GM23338 (cell line): ENCODE measurements around the gene SF3B2. TPM values are rescaled to one million over a fixed set of nuclear protein-coding genes. Genes with fewer than 3 reads are reported as not detected.

Source experiments
- ATAC-seq: fragments of 200-7000 bp; cut with Tn5 transposase; 3 replicates; pipeline ENCODE4 v1.9.1; 2020
- DNase-seq: peaks from one replicate; pipeline ENCODE4 v3.0.0-alpha.2; 2015; ENCODE audit warnings: low spot score
- H2AFZ ChIP-seq: fragments of 200-600 bp; sonication (generic); 2 replicates; pipeline ENCODE4 v1.8.0; 2016; ENCODE audit warnings: antibody characterized with exemption, mild to moderate bottlenecking, moderate library complexity
- H3F3A ChIP-seq: fragments of 200-600 bp; sonication (generic); replicated peaks from 2 replicates; pipeline ENCODE4 v1.8.0; 2017; ENCODE audit warnings: antibody characterized with exemption, mixed run types, low read depth
- H3K27ac ChIP-seq: fragments of 200-600 bp; sonication (generic); 2 replicates; pipeline ENCODE4 v1.6.1; 2016; ENCODE audit warnings: low read depth
- H3K27me3 ChIP-seq: fragments of 200-600 bp; sonication (generic); 2 replicates; pipeline ENCODE4 v1.8.0; 2016; ENCODE audit warnings: mild to moderate bottlenecking, mixed run types, moderate library complexity; ENCODE audit not compliant: insufficient read depth
- H3K36me3 ChIP-seq: fragments of 200-600 bp; sonication (generic); 2 replicates; pipeline ENCODE4 v1.8.0; 2016; ENCODE audit warnings: mild to moderate bottlenecking; ENCODE audit not compliant: insufficient read depth
- H3K4me1 ChIP-seq: fragments of 200-600 bp; sonication (generic); 2 replicates; pipeline ENCODE4 v1.8.0; 2016; ENCODE audit warnings: mild to moderate bottlenecking, moderate library complexity; ENCODE audit not compliant: insufficient read depth
- H3K4me2 ChIP-seq: fragments of 200-600 bp; sonication (generic); 2 replicates; pipeline ENCODE4 v1.7.1; 2017; ENCODE audit warnings: mixed run types
- H3K4me3 ChIP-seq: fragments of 200-600 bp; sonication (generic); 2 replicates; pipeline ENCODE4 v1.6.1; 2016; ENCODE audit warnings: mixed run types
- H3K79me2 ChIP-seq: fragments of 200-600 bp; sonication (generic); replicated peaks from 2 replicates; pipeline ENCODE4 v1.8.0; 2017; ENCODE audit warnings: mild to moderate bottlenecking; ENCODE audit not compliant: insufficient read depth
- H3K9me2 ChIP-seq: fragments of 200-600 bp; sonication (generic); 2 replicates; pipeline ENCODE4 v1.8.0; 2017; ENCODE audit not compliant: insufficient read depth
- H4K20me1 ChIP-seq: fragments of 200-600 bp; sonication (generic); replicated peaks from 2 replicates; pipeline ENCODE4 v1.8.0; 2017; ENCODE audit warnings: mild to moderate bottlenecking; ENCODE audit not compliant: insufficient read depth
- H3K27ac Mint-ChIP-seq: 2 replicates; pipeline ENCODE4 v1.8.0; 2020; ENCODE audit warnings: inconsistent platforms, mild to moderate bottlenecking, moderate library complexity, mixed read lengths
- H3K27me3 Mint-ChIP-seq: 3 replicates; pipeline ENCODE4 v1.8.0; 2022; ENCODE audit warnings: low read depth, mild to moderate bottlenecking, moderate library complexity, mixed read lengths, inconsistent platforms; ENCODE audit not compliant: insufficient read depth, poor library complexity
- H3K36me3 Mint-ChIP-seq: 3 replicates; pipeline ENCODE4 v1.8.0; 2021; ENCODE audit warnings: low read depth, mild to moderate bottlenecking, inconsistent platforms, moderate library complexity, mixed read lengths
- H3K4me1 Mint-ChIP-seq: 3 replicates; pipeline ENCODE4 v1.8.0; 2020; ENCODE audit warnings: mild to moderate bottlenecking, inconsistent platforms, mixed read lengths
- H3K4me3 Mint-ChIP-seq: 3 replicates; pipeline ENCODE4 v1.8.0; 2021; ENCODE audit warnings: moderate library complexity, mild to moderate bottlenecking, inconsistent platforms, mixed read lengths
- H3K9me3 Mint-ChIP-seq: 3 replicates; pipeline ENCODE4 v1.8.0; 2020; ENCODE audit warnings: moderate library complexity, mild to moderate bottlenecking, inconsistent platforms, mixed read lengths
- EZH2 ChIP-seq: fragments of 200-600 bp; sonication (generic); IDR thresholded peaks from one replicate; pipeline ENCODE4 v1.8.0; 2017; ENCODE audit warnings: antibody characterized with exemption, mild to moderate bottlenecking, low read depth; ENCODE audit not compliant: unreplicated experiment
- NANOG ChIP-seq: IDR thresholded peaks from 2 replicates; pipeline ENCODE4 v1.6.1; 2016; ENCODE audit warnings: antibody characterized with exemption, borderline replicate concordance
- REST ChIP-seq: IDR thresholded peaks from one replicate; pipeline ENCODE4 v1.6.1; 2018; ENCODE audit warnings: antibody characterized with exemption; ENCODE audit not compliant: unreplicated experiment
- STAT1 ChIP-seq: IDR thresholded peaks from one replicate; pipeline ENCODE4 v1.6.1; 2016; ENCODE audit warnings: antibody characterized with exemption; ENCODE audit not compliant: unreplicated experiment
- ZNF331 ChIP-seq: fragments of 250-450 bp; sonication (Bioruptor Pico); IDR thresholded peaks from 2 replicates; pipeline ENCODE4 v1.5.0; 2020; ENCODE audit warnings: low read depth, mild to moderate bottlenecking, moderate library complexity
- polyA plus RNA-seq: library from polyadenylated mRNA; unstranded; fragments of >200 nt; fragmentation: Nextera tagmentation; extraction: Ambion mirVana; gene quantifications from 2 replicates; pipeline ENCODE4 v1.2.1, GENCODE V29; 2016
- total RNA-seq: library from RNA; depleted of rRNA; stranded (reverse); fragments of >200 nt; shearing (Covaris generic); gene quantifications from 2 replicates; pipeline ENCODE4 v1.2.3, GENCODE V29; 2014
- TF ChIP-seq, protein P1 (sequence below): fragments of 250-450 bp; sonication (Bioruptor Pico); IDR thresholded peaks from 2 replicates; pipeline ENCODE4 v1.5.0; 2020; ENCODE audit warnings: mild to moderate bottlenecking, moderate library complexity

Gene SF3B2
- total and polyA plus RNA-seq, 2 experiments from 2014 or later, result 173 to 180 TPM

- ATAC-seq, result no peak; the same call in 2 of the 3 replicates
- Histone ChIP-seq H3F3A (0 out of 2 replicates have a peak, but pooled peaks cover 6% of the 10 kb centered on the region), H3K4me3 (no peak overlapping the region), H3K9me2 (no peaks in the 10 kb centered on the region), H3K36me3 (no peaks in the 10 kb centered on the region; the same call in 1 of the 2 replicates), H3K4me1 (no peaks in the 10 kb centered on the region), H3K4me2 (no peak overlapping the region), H3K27ac (0 out of 2 replicates have a peak overlapping the region, but pooled peaks have one; percentile 7), H4K20me1 (peaks cover 19% of the 10 kb centered on the region), H2AFZ (no peak overlapping the region), H3K79me2 (peaks cover 45% of the 10 kb centered on the region), H3K27me3 (no peaks in the 10 kb centered on the region)
- H3K9me3 Mint-ChIP-seq, result no peaks in the 10 kb centered on the region
- H3K4me1 Mint-ChIP-seq, result no peaks in the 10 kb centered on the region; the same call in 2 of the 3 replicates
- DNase-seq, result no peak
- no peak overlapping the region for H3K27ac Mint-ChIP-seq
- H3K4me3 Mint-ChIP-seq, result no peak overlapping the region
- no peaks in the 10 kb centered on the region for H3K27me3 Mint-ChIP-seq
- no peaks in the 10 kb centered on the region for H3K36me3 Mint-ChIP-seq
- TF ChIP-seq REST (no peak), EZH2 (no peak), NANOG (no peak), ZNF331 (CRISPR knock-in tag) (no peak), STAT1 (no peak)
- TF ChIP-seq, protein P1, sequence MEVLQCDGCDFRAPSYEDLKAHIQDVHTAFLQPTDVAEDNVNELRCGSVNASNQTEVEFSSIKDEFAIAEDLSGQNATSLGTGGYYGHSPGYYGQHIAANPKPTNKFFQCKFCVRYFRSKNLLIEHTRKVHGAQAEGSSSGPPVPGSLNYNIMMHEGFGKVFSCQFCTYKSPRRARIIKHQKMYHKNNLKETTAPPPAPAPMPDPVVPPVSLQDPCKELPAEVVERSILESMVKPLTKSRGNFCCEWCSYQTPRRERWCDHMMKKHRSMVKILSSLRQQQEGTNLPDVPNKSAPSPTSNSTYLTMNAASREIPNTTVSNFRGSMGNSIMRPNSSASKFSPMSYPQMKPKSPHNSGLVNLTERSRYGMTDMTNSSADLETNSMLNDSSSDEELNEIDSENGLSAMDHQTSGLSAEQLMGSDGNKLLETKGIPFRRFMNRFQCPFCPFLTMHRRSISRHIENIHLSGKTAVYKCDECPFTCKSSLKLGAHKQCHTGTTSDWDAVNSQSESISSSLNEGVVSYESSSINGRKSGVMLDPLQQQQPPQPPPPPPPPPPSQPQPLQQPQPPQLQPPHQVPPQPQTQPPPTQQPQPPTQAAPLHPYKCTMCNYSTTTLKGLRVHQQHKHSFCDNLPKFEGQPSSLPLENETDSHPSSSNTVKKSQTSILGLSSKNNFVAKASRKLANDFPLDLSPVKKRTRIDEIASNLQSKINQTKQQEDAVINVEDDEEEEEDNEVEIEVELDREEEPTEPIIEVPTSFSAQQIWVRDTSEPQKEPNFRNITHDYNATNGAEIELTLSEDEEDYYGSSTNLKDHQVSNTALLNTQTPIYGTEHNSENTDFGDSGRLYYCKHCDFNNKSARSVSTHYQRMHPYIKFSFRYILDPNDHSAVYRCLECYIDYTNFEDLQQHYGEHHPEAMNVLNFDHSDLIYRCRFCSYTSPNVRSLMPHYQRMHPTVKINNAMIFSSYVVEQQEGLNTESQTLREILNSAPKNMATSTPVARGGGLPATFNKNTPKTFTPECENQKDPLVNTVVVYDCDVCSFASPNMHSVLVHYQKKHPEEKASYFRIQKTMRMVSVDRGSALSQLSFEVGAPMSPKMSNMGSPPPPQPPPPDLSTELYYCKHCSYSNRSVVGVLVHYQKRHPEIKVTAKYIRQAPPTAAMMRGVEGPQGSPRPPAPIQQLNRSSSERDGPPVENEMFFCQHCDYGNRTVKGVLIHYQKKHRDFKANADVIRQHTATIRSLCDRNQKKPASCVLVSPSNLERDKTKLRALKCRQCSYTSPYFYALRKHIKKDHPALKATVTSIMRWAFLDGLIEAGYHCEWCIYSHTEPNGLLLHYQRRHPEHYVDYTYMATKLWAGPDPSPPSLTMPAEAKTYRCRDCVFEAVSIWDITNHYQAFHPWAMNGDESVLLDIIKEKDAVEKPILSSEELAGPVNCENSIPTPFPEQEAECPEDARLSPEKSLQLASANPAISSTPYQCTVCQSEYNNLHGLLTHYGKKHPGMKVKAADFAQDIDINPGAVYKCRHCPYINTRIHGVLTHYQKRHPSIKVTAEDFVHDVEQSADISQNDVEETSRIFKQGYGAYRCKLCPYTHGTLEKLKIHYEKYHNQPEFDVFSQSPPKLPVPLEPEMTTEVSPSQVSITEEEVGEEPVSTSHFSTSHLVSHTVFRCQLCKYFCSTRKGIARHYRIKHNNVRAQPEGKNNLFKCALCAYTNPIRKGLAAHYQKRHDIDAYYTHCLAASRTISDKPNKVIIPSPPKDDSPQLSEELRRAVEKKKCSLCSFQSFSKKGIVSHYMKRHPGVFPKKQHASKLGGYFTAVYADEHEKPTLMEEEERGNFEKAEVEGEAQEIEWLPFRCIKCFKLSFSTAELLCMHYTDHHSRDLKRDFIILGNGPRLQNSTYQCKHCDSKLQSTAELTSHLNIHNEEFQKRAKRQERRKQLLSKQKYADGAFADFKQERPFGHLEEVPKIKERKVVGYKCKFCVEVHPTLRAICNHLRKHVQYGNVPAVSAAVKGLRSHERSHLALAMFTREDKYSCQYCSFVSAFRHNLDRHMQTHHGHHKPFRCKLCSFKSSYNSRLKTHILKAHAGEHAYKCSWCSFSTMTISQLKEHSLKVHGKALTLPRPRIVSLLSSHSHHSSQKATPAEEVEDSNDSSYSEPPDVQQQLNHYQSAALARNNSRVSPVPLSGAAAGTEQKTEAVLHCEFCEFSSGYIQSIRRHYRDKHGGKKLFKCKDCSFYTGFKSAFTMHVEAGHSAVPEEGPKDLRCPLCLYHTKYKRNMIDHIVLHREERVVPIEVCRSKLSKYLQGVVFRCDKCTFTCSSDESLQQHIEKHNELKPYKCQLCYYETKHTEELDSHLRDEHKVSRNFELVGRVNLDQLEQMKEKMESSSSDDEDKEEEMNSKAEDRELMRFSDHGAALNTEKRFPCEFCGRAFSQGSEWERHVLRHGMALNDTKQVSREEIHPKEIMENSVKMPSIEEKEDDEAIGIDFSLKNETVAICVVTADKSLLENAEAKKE, result no peak
Measured at GRCh38 chr11:66081505-66081904, 29.3 kb downstream of the SF3B2 start.
